GM21390 (cell line): ENCODE measurements around the gene TTC16.
"Not testable (repeated sequence)": the region's sequence is repeated elsewhere in the genome, so short reads cannot be mapped to it uniquely, and the experiment has no call there.

ENCODE experiments used
- ATAC-seq: cut with Tn5 transposase; IDR thresholded peaks from one replicate; pipeline ENCODE4 v1.9.1; 2021; ENCODE audit not compliant: unreplicated experiment

Gene TTC16

GRCh38 chr9:127767410-127767809, 51.5 kb downstream of the TTC16 start:
- no peak for ATAC-seq

GRCh38 chr9:127767909-127768331, 52.0 kb downstream of the TTC16 start:
- ATAC-seq: no peak

- ATAC-seq: no peak
These were observed 52.8 kb downstream of the TTC16 start for GRCh38 chr9:127768698-127769097.

- no peak for ATAC-seq
These were observed 53.2 kb downstream of the TTC16 start for GRCh38 chr9:127769101-127769500.

- no peak for ATAC-seq
These were observed 54.2 kb downstream of the TTC16 start for GRCh38 chr9:127769929-127770582.

- ATAC-seq: no peak
These were observed 54.7 kb downstream of the TTC16 start for GRCh38 chr9:127770583-127770904.

- ATAC-seq: peak; percentile 81
These were observed 55.2 kb downstream of the TTC16 start for GRCh38 chr9:127770905-127771569.

- ATAC-seq: no peak
These were observed 55.8 kb downstream of the TTC16 start for GRCh38 chr9:127771570-127772189.

GRCh38 chr9:127772603-127773002, 56.7 kb downstream of the TTC16 start:
- no peak for ATAC-seq

- ATAC-seq: no peak
These were observed 57.4 kb downstream of the TTC16 start for GRCh38 chr9:127773272-127773671.

GRCh38 chr9:127773981-127774380, 58.1 kb downstream of the TTC16 start:
- no peak for ATAC-seq

GRCh38 chr9:127776195-127776923, 60.5 kb downstream of the TTC16 start:
- ATAC-seq: no peak

GRCh38 chr9:127776924-127777289, 61.0 kb downstream of the TTC16 start:
- no peak for ATAC-seq

- ATAC-seq: no peak
These were observed 61.6 kb downstream of the TTC16 start for GRCh38 chr9:127777368-127777980.

- peak; percentile 43 for ATAC-seq
These were observed 62.6 kb downstream of the TTC16 start, which contains the start of gene SH2D3C for GRCh38 chr9:127778280-127779135. Gene SH2D3C (minus strand): TSS chr9:127778666. CDS start chr9:127778627, 39 bp downstream.

GRCh38 chr9:127779136-127779981, 63.5 kb downstream of the TTC16 start:
- peak; percentile 44 for ATAC-seq

- ATAC-seq: no peak
These were observed 64.4 kb downstream of the TTC16 start for GRCh38 chr9:127780126-127780885.

GRCh38 chr9:127780909-127781308, 65.0 kb downstream of the TTC16 start:
- ATAC-seq: not testable (repeated sequence)
